Prostate gland (tissue), 2 donors: ENCODE results near the gene TSPYL1.

Experiments used
- POLR2A ChIP-seq: fragments of 450-650 bp; IDR thresholded peaks from one replicate; pipeline ENCODE4 v1.6.1; 2016; ENCODE audit warnings: antibody characterized with exemption, mild to moderate bottlenecking
- TF ChIP-seq, protein P1 (sequence below), 4 experiments: fragments of 200-600 bp in 2 of 4; fragments of 450-650 bp in 2 of 4; sonication (generic) in 2 of 4; IDR thresholded peaks; 1 replicate in 3 of 4; 2 replicates in 1 of 4; pipeline ENCODE4 v1.5.1; 2016 to 2019; ENCODE audit warnings: antibody characterized with exemption in 4 of 4, mild to moderate bottlenecking in 2 of 4, moderate library complexity in 2 of 4

DNA sequence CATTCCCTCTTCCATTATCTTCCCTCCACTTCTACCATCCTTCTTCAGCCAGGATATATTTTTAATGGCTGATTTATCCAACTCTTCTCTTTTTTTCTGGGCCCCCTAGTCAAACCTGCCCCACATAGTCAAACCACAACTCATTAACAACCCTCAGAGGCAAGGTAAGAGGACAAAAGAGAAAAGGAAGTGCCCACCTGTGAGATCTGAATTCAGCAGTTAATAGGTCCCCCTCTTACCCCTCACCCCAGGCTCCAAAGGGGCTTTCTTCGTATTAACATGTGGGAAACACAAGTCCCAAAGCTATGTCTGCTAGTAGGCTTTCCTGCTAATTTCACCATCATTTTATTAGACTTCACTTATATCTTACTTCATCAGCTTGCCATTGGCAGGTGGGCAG is 44.1 kb upstream of the TSPYL1 start:
- TF ChIP-seq POLR2A, result no peak
- TF ChIP-seq, protein P1, sequence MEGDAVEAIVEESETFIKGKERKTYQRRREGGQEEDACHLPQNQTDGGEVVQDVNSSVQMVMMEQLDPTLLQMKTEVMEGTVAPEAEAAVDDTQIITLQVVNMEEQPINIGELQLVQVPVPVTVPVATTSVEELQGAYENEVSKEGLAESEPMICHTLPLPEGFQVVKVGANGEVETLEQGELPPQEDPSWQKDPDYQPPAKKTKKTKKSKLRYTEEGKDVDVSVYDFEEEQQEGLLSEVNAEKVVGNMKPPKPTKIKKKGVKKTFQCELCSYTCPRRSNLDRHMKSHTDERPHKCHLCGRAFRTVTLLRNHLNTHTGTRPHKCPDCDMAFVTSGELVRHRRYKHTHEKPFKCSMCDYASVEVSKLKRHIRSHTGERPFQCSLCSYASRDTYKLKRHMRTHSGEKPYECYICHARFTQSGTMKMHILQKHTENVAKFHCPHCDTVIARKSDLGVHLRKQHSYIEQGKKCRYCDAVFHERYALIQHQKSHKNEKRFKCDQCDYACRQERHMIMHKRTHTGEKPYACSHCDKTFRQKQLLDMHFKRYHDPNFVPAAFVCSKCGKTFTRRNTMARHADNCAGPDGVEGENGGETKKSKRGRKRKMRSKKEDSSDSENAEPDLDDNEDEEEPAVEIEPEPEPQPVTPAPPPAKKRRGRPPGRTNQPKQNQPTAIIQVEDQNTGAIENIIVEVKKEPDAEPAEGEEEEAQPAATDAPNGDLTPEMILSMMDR (IDR thresholded peaks at IDR 0.05), result no peak
